ENCODE measurements around the gene SCN8A. TPM values are rescaled to one million over a fixed set of nuclear protein-coding genes. Genes with fewer than 3 reads are reported as not detected.
A peak's percentile ranks its signal among the peaks of the same experiment; 100 is the strongest.

The SCN8A gene
- total and polyA plus RNA-seq, 2 donors from 2014 or later = 0.34 to 1.4 TPM

- Histone ChIP-seq H3K4me1 (ENCODE audit: control insufficient read depth in 2 of 3, insufficient read depth in 2 of 3, low read depth in 1 of 3, low read length in 3 of 3) (no peaks in the 10 kb centered on the region), H3K4me3 (ENCODE audit: low read length in 3 of 3) (no peak overlapping the region), H3K27me3 (ENCODE audit: control insufficient read depth, insufficient read depth, low read length) (no peaks in the 10 kb centered on the region), H3K27ac (ENCODE audit: low read depth in 2 of 2, low read length in 2 of 2) (no peak overlapping the region), H3K9ac (ENCODE audit: low read length in 3 of 3) (no peak overlapping the region), H3K9me3 (ENCODE audit: control insufficient read depth in 2 of 3, insufficient read depth in 1 of 3, low read length in 3 of 3) (no peaks in the 10 kb centered on the region), H3K36me3 (ENCODE audit: control insufficient read depth in 2 of 3, insufficient read depth in 3 of 3, low read length in 3 of 3) (no peaks in the 10 kb centered on the region)
- no peak for FAIRE-seq
- TF ChIP-seq, protein P1, sequence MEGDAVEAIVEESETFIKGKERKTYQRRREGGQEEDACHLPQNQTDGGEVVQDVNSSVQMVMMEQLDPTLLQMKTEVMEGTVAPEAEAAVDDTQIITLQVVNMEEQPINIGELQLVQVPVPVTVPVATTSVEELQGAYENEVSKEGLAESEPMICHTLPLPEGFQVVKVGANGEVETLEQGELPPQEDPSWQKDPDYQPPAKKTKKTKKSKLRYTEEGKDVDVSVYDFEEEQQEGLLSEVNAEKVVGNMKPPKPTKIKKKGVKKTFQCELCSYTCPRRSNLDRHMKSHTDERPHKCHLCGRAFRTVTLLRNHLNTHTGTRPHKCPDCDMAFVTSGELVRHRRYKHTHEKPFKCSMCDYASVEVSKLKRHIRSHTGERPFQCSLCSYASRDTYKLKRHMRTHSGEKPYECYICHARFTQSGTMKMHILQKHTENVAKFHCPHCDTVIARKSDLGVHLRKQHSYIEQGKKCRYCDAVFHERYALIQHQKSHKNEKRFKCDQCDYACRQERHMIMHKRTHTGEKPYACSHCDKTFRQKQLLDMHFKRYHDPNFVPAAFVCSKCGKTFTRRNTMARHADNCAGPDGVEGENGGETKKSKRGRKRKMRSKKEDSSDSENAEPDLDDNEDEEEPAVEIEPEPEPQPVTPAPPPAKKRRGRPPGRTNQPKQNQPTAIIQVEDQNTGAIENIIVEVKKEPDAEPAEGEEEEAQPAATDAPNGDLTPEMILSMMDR (IDR thresholded peaks at IDR 0.05; ENCODE audit: borderline replicate concordance, extremely low read depth, insufficient read depth) = no peak
- no peak for DNase-seq
- intact Hi-C loops (cut with DNase I) = no loop called here
These were observed 62.4 kb downstream of the SCN8A start for GRCh38 chr12:51653431-51653830.

- Histone ChIP-seq H3K27me3 (ENCODE audit: control insufficient read depth, insufficient read depth, low read length) (no peaks in the 10 kb centered on the region), H3K4me1 (ENCODE audit: control insufficient read depth in 2 of 3, insufficient read depth in 2 of 3, low read depth in 1 of 3, low read length in 3 of 3) (no peaks in the 10 kb centered on the region), H3K4me3 (ENCODE audit: low read length in 3 of 3) (no peak overlapping the region), H3K9me3 (ENCODE audit: control insufficient read depth in 2 of 3, insufficient read depth in 1 of 3, low read length in 3 of 3) (no peaks in the 10 kb centered on the region), H3K27ac (ENCODE audit: low read depth in 2 of 2, low read length in 2 of 2) (no peak overlapping the region), H3K9ac (ENCODE audit: low read length in 3 of 3) (no peak overlapping the region), H3K36me3 (ENCODE audit: control insufficient read depth in 2 of 3, insufficient read depth in 3 of 3, low read length in 3 of 3) (no peaks in the 10 kb centered on the region)
- FAIRE-seq = no peak
- intact Hi-C loops (cut with DNase I) = no loop called here
- TF ChIP-seq, protein P1 (IDR thresholded peaks at IDR 0.05; ENCODE audit: borderline replicate concordance, extremely low read depth, insufficient read depth) = no peak
- no peak for DNase-seq
These were observed 70.2 kb downstream of the SCN8A start for GRCh38 chr12:51661199-51661598.

DNA sequence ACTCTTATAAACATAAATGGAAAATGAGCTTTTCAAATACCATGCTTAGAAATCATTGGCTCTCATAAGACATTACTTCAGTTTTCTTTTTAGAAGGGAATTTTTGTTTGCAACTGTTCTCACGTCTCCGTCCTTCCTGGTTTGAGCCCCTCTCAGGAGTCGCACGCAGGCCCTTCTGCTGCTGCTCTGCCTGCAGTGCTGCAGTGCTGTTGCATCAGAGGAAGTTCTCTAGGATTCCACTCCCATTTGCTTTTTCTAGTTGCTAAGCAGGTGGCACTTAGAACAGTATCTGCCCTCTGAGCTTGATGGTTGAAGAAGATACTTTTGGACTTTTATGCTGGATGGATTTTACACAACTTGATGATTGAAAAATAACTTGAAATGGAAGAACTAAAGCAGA lies 70.8 kb downstream of the SCN8A start:
- intact Hi-C loops (cut with DNase I) = no loop called here
- Histone ChIP-seq H3K4me1 (ENCODE audit: control insufficient read depth in 2 of 3, insufficient read depth in 2 of 3, low read depth in 1 of 3, low read length in 3 of 3) (no peaks in the 10 kb centered on the region), H3K9me3 (ENCODE audit: control insufficient read depth in 2 of 3, insufficient read depth in 1 of 3, low read length in 3 of 3) (no peaks in the 10 kb centered on the region), H3K36me3 (ENCODE audit: control insufficient read depth in 2 of 3, insufficient read depth in 3 of 3, low read length in 3 of 3) (no peaks in the 10 kb centered on the region), H3K27me3 (ENCODE audit: control insufficient read depth, insufficient read depth, low read length) (no peaks in the 10 kb centered on the region), H3K27ac (ENCODE audit: low read depth in 2 of 2, low read length in 2 of 2) (no peak overlapping the region), H3K4me3 (ENCODE audit: low read length in 3 of 3) (no peak overlapping the region), H3K9ac (ENCODE audit: low read length in 3 of 3) (no peak overlapping the region)
- TF ChIP-seq, protein P1 (IDR thresholded peaks at IDR 0.05; ENCODE audit: borderline replicate concordance, extremely low read depth, insufficient read depth) = no peak
- DNase-seq (no peak), FAIRE-seq (no peak)

- TF ChIP-seq, protein P1 (IDR thresholded peaks at IDR 0.05; ENCODE audit: borderline replicate concordance, extremely low read depth, insufficient read depth) = no peak
- no peaks in the 10 kb centered on the region for H3K36me3 ChIP-seq (ENCODE audit: control insufficient read depth in 2 of 3, insufficient read depth in 3 of 3, low read length in 3 of 3)
- no peaks in the 10 kb centered on the region for H3K27me3 ChIP-seq (ENCODE audit: control insufficient read depth, insufficient read depth, low read length)
- H3K9ac ChIP-seq (ENCODE audit: low read length in 3 of 3) = no peak overlapping the region
- no peaks in the 10 kb centered on the region for H3K4me1 ChIP-seq (ENCODE audit: control insufficient read depth in 2 of 3, insufficient read depth in 2 of 3, low read depth in 1 of 3, low read length in 3 of 3)
- H3K4me3 ChIP-seq (ENCODE audit: low read length in 3 of 3) = peak overlapping the region in 1 of 3 donors; percentile 35
- no peak for DNase-seq
- intact Hi-C loops (cut with DNase I) = no loop called here
- FAIRE-seq = no peak
- H3K27ac ChIP-seq (ENCODE audit: low read depth in 2 of 2, low read length in 2 of 2) = no peak overlapping the region
- no peaks in the 10 kb centered on the region for H3K9me3 ChIP-seq (ENCODE audit: control insufficient read depth in 2 of 3, insufficient read depth in 1 of 3, low read length in 3 of 3)
These were observed 71.7 kb downstream of the SCN8A start for GRCh38 chr12:51662728-51663154.
